GM12878 (cell line): ENCODE results near the gene SIVA1. TPM values are rescaled to one million over a fixed set of nuclear protein-coding genes. Genes with fewer than 3 reads are reported as not detected.

ENCODE experiments used
- ATAC-seq: fragments of 200-7000 bp; cut with Tn5 transposase; 3 replicates; pipeline ENCODE4 v1.9.1; 2020; ENCODE audit warnings: mild to moderate bottlenecking, moderate library complexity
- BruUV-seq: library from RNA; stranded (reverse); fragments of 400-500 nt; replicated peaks from 2 replicates; lab custom pipeline; 2021; lab: Mats Ljungman, UMichigan
- CTCF ChIA-PET: fragments of 300-600 bp; sonication (Branson Sonifier 250); formaldehyde crosslinking; extraction: SDS; loops from one replicate; lab custom pipeline; 2021; ENCODE audit warnings: inconsistent platforms; lab: Yijun Ruan, JAX
- POLR2A ChIA-PET: fragments of 350-600 bp; formaldehyde crosslinking; extraction: SDS; loops from one replicate; lab custom pipeline; 2021; ENCODE audit warnings: inconsistent platforms; lab: Charles Lee
- RAD21 ChIA-PET: fragments of 300-600 bp; sonication (Branson Sonifier 250); formaldehyde crosslinking; loops from one replicate; lab custom pipeline; 2023; ENCODE audit warnings: antibody characterized with exemption; ENCODE audit not compliant: unreplicated experiment; lab: Charles Lee
- SMC1A ChIA-PET: fragments of 300-600 bp; sonication (Branson Sonifier 250); formaldehyde crosslinking; loops from one replicate; lab custom pipeline; 2023; ENCODE audit not compliant: unreplicated experiment, uncharacterized antibody; lab: Charles Lee
- DNase-seq: peaks from one replicate; pipeline ENCODE4 v3.0.0-alpha.2; 2011; ENCODE audit warnings: low read depth, low spot score
- FAIRE-seq: peaks from 3 replicates; lab custom pipeline; 2011; peaks lifted over from hg19 to GRCh38; lab: Jason Lieb, UNC
- H2AFZ ChIP-seq: 2 replicates; pipeline ENCODE4 v1.6.0; 2011; ENCODE audit warnings: low read depth, low read length, control low read depth; ENCODE audit not compliant: control insufficient read depth
- H3K27ac ChIP-seq: 2 replicates; pipeline ENCODE4 v1.5.1; 2011; ENCODE audit warnings: control low read depth; ENCODE audit not compliant: control insufficient read depth, insufficient read depth
- H3K27me3 ChIP-seq, 2 experiments: replicated peaks in 1 of 2; 2 replicates each; pipeline versions ENCODE4 v1.6.0 to v1.6.1; 2011; ENCODE audit warnings: low read length in 1 of 2; ENCODE audit not compliant: control insufficient read depth in 2 of 2, insufficient read depth in 2 of 2
- H3K36me3 ChIP-seq, 2 experiments: 2 replicates each; pipeline ENCODE4 v1.5.1; 2011; ENCODE audit warnings: low read length in 1 of 2; ENCODE audit not compliant: control insufficient read depth in 2 of 2, insufficient read depth in 2 of 2
- H3K4me1 ChIP-seq: 2 replicates; pipeline ENCODE4 v1.6.1; 2011; ENCODE audit warnings: mild to moderate bottlenecking, low read length, moderate library complexity, mixed read lengths; ENCODE audit not compliant: control insufficient read depth, insufficient read depth
- H3K4me2 ChIP-seq: 2 replicates; pipeline ENCODE4 v1.6.0; 2011; ENCODE audit warnings: control low read depth; ENCODE audit not compliant: control insufficient read depth, insufficient read depth
- H3K4me3 ChIP-seq: fragments of 200-600 bp; sonication (generic); 2 replicates; pipeline ENCODE4 v1.5.1; 2016
- H3K79me2 ChIP-seq: 2 replicates; pipeline ENCODE4 v1.6.0; 2011; ENCODE audit warnings: low read length; ENCODE audit not compliant: control insufficient read depth, insufficient read depth
- H3K9ac ChIP-seq: 2 replicates; pipeline ENCODE4 v1.8.0; 2011; ENCODE audit warnings: low read length, control low read depth, mixed read lengths; ENCODE audit not compliant: control insufficient read depth, insufficient read depth
- H3K9me3 ChIP-seq: replicated peaks from 3 replicates; pipeline ENCODE4 v1.5.1; 2011; ENCODE audit warnings: mild to moderate bottlenecking, low read length; ENCODE audit not compliant: control insufficient read depth, insufficient read depth
- H4K20me1 ChIP-seq: 2 replicates; pipeline ENCODE4 v1.6.0; 2011; ENCODE audit not compliant: control insufficient read depth, insufficient read depth
- ATF7 ChIP-seq: fragments of 450-650 bp; IDR thresholded peaks from 2 replicates; pipeline ENCODE4 v1.6.1; 2016; ENCODE audit warnings: low read depth, mild to moderate bottlenecking
- BMI1 ChIP-seq: fragments of 450-650 bp; IDR thresholded peaks from 2 replicates; pipeline ENCODE4 v1.6.1; 2016; ENCODE audit warnings: mild to moderate bottlenecking, moderate library complexity, borderline replicate concordance
- CBX5 ChIP-seq: sonication (generic); IDR thresholded peaks from 2 replicates; pipeline ENCODE4 v1.6.1; 2016; ENCODE audit warnings: low read depth, moderate library complexity, mild to moderate bottlenecking, inconsistent platforms
- CHD2 ChIP-seq: IDR thresholded peaks from 2 replicates; pipeline ENCODE4 v1.6.1; 2011; ENCODE audit warnings: low read depth, low read length, improper control_type of control experiment, borderline replicate concordance
- GATAD2B ChIP-seq: fragments of 450-650 bp; conservative IDR thresholded peaks from 2 replicates; pipeline ENCODE4 v1.6.1; 2017; ENCODE audit warnings: low read depth, mild to moderate bottlenecking, moderate library complexity
- HDAC6 ChIP-seq: fragments of 200-600 bp; sonication (generic); IDR thresholded peaks from one replicate; pipeline ENCODE4 v1.8.0; 2017; ENCODE audit warnings: antibody characterized with exemption; ENCODE audit not compliant: unreplicated experiment
- HDGF ChIP-seq: fragments of 450-650 bp; IDR thresholded peaks from 2 replicates; pipeline ENCODE4 v1.6.1; 2016; ENCODE audit warnings: antibody characterized with exemption
- IKZF1 ChIP-seq: fragments of 450-650 bp; conservative IDR thresholded peaks from 2 replicates; pipeline ENCODE4 v1.6.1; 2017; ENCODE audit warnings: antibody characterized with exemption, mild to moderate bottlenecking
- KDM1A ChIP-seq: fragments of 200-600 bp; sonication (generic); IDR thresholded peaks from 2 replicates; pipeline ENCODE4 v1.6.1; 2016; ENCODE audit warnings: borderline replicate concordance
- NFYB ChIP-seq: IDR thresholded peaks from 2 replicates; pipeline ENCODE4 v1.6.1; 2011; ENCODE audit warnings: low read depth, mild to moderate bottlenecking, low read length, improper control_type of control experiment, moderate library complexity; ENCODE audit not compliant: insufficient read depth
- RB1 ChIP-seq: fragments of 450-650 bp; formaldehyde crosslinking; IDR thresholded peaks from 2 replicates; pipeline ENCODE4 v1.6.1; 2017; ENCODE audit warnings: mild to moderate bottlenecking, borderline replicate concordance
- RELA ChIP-seq: fragments of 450-650 bp; IDR thresholded peaks from 2 replicates; pipeline ENCODE4 v1.8.0; 2014; ENCODE audit warnings: borderline replicate concordance; ENCODE audit not compliant: partially characterized antibody
- SMAD5 ChIP-seq: IDR thresholded peaks from 2 replicates; pipeline ENCODE4 v1.6.1; 2016; ENCODE audit warnings: antibody characterized with exemption, low read depth
- USF2 ChIP-seq: IDR thresholded peaks from 2 replicates; pipeline ENCODE4 v1.6.1; 2011; ENCODE audit warnings: low read depth, low read length, improper control_type of control experiment, borderline replicate concordance
- YBX1 ChIP-seq: fragments of 450-650 bp; IDR thresholded peaks from 2 replicates; pipeline ENCODE4 v1.6.1; 2016; ENCODE audit warnings: antibody characterized with exemption
- WGBS: methylation state at CpG from one replicate; pipeline ENCODE4 v1.1.6; 2016; ENCODE audit warnings: low lambda C conversion rate; ENCODE audit not compliant: insufficient replicate concordance, insufficient coverage; ENCODE audit errors: missing lambda C conversion rate; 5-methylcytosine and 5-hydroxymethylcytosine counted together
- in situ Hi-C: fragments of 300-500 bp; cut with MboI; formaldehyde crosslinking; loops from 9 replicates; pipeline ENCODE4 v1.14.3; 2018; ENCODE audit warnings: mixed read lengths
- intact Hi-C: fragments of 100-400 bp; cut with micrococcal nuclease; formaldehyde crosslinking; loops from one replicate; pipeline ENCODE4 v1.14.2; 2022; ENCODE audit not compliant: unreplicated experiment
- polyA plus RNA-seq, 11 experiments: library from polyadenylated mRNA; depleted of rRNA in 4 of 11; unstranded in 6 of 11; stranded (reverse) in 5 of 11; fragments of >200 nt; fragmentation: Nextera tagmentation in 4 of 11; fragmentation: Illumina TruSeq in 1 of 11; extraction: Ambion mirVana in 4 of 11; extraction: Trizol in 1 of 11; gene quantifications; 1 replicate in 1 of 11; 2 replicates in 10 of 11; pipeline versions ENCODE4 v1.2.1 to v1.2.3, GENCODE V29; 2011 to 2016; ENCODE audit warnings: inconsistent platforms in 2 of 11, missing spikeins in 2 of 11, low read depth in 1 of 11
- total RNA-seq, 4 experiments: library from RNA; depleted of rRNA in 3 of 4; stranded (reverse); fragments of >200 nt in 3 of 4; fragmentation: Illumina TruSeq in 1 of 4; extraction: Trizol in 1 of 4; gene quantifications; 2 replicates each; pipeline versions ENCODE4 v1.2.1 to v1.2.3, GENCODE V29; 2013 to 2021
- TF ChIP-seq, protein P1 (sequence below): fragments of 450-650 bp; IDR thresholded peaks from 2 replicates; pipeline ENCODE4 v1.6.1; 2018; ENCODE audit warnings: mild to moderate bottlenecking, low read depth, moderate library complexity; ENCODE audit not compliant: partially characterized antibody

Gene SIVA1
- total and polyA plus RNA-seq, 10 of the 15 experiments (the other 5 are each of a cell fraction or from before 2014, with no cell fraction given) = 4.6 to 282 (median 106) TPM

DNA sequence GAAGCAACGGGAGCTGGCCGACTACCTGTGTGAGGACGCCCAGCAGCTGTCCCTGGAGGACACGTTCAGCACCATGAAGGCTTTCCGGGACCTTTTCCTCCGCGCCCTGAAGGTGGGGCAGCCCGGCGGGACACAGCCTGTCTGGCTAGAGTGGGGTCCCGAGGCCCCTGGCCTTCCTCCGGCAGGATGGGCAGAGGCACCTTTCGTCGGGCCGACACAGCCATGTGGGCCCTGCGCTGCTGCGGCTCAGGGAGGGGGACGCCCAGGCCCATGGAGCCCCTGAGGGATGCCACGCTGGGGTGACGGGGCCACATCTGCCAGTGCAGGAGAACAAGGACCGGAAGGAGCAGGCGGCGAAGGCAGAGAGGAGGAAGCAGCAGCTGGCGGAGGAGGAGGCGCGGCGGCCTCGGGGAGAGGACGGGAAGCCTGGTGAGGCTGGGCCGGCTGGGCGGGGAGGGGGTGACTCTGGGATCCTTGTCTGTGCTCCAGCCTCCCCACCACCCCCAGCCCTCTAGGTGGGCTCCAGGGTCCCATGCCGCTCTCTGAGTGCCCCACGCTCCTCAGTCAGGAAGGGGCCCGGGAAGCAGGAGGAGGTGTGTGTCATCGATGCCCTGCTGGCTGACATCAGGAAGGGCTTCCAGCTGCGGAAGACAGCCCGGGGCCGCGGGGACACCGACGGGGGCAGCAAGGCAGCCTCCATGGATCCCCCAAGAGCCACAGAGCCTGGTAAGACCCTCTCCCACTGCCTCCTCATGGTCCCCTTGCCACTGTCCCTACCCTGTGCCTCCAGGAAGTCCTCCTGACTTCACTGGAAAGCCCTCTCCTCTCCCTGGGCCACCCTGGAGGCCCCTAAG lies 39.8 kb upstream of the SIVA1 start:
- H3K9me3 ChIP-seq = no peaks in the 10 kb centered on the region
- no peaks in the 10 kb centered on the region for H3K79me2 ChIP-seq
- TF ChIP-seq, protein P1, sequence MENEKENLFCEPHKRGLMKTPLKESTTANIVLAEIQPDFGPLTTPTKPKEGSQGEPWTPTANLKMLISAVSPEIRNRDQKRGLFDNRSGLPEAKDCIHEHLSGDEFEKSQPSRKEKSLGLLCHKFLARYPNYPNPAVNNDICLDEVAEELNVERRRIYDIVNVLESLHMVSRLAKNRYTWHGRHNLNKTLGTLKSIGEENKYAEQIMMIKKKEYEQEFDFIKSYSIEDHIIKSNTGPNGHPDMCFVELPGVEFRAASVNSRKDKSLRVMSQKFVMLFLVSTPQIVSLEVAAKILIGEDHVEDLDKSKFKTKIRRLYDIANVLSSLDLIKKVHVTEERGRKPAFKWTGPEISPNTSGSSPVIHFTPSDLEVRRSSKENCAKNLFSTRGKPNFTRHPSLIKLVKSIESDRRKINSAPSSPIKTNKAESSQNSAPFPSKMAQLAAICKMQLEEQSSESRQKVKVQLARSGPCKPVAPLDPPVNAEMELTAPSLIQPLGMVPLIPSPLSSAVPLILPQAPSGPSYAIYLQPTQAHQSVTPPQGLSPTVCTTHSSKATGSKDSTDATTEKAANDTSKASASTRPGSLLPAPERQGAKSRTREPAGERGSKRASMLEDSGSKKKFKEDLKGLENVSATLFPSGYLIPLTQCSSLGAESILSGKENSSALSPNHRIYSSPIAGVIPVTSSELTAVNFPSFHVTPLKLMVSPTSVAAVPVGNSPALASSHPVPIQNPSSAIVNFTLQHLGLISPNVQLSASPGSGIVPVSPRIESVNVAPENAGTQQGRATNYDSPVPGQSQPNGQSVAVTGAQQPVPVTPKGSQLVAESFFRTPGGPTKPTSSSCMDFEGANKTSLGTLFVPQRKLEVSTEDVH = no peak
- no peak for TF ChIP-seq ATF7
- no peak for TF ChIP-seq KDM1A
- no peak for TF ChIP-seq CBX5
- no peak for TF ChIP-seq CHD2
- TF ChIP-seq HDGF = no peak
- no peak for TF ChIP-seq YBX1
- no peak for TF ChIP-seq BMI1
- no peak for TF ChIP-seq RB1
- TF ChIP-seq GATAD2B = no peak
- no peak for TF ChIP-seq SMAD5
- no peak for TF ChIP-seq NFYB
- TF ChIP-seq USF2 = no peak
- no peak for TF ChIP-seq IKZF1
- TF ChIP-seq RELA = no peak
- no peak for TF ChIP-seq HDAC6
- H3K36me3 ChIP-seq = no peaks in the 10 kb centered on the region; a peak in 1 of 4 replicates
- H3K4me2 ChIP-seq = no peak overlapping the region
- 82% methylated on average over 39 of the region's 40 CpGs for WGBS
- H3K4me3 ChIP-seq = no peak overlapping the region
- in situ Hi-C loops (no loop called here), intact Hi-C loops (no loop called here)
- ChIA-PET CTCF (no interaction called here), SMC1A (no interaction called here), POLR2A (interaction anchor here (0.5 kb wide), 1 partner anchor 302 kb away, joined by 4 read pairs; no protein-coding TSS in a partner anchor), RAD21 (no interaction called here)
- BruUV-seq = no TSS peak
- FAIRE-seq = no peak
- H3K27ac ChIP-seq = no peak overlapping the region
- no peaks in the 10 kb centered on the region for H3K27me3 ChIP-seq
- no peaks in the 10 kb centered on the region for H3K4me1 ChIP-seq
- H3K9ac ChIP-seq = no peak overlapping the region
- ATAC-seq = no peak
- H4K20me1 ChIP-seq = no peaks in the 10 kb centered on the region
- H2AFZ ChIP-seq = no peak overlapping the region
- DNase-seq = no peak
